Subcutaneous adipose tissue (tissue), 4 donors: ENCODE results near the gene COL11A2. TPM values are rescaled to one million over a fixed set of nuclear protein-coding genes. Genes with fewer than 3 reads are reported as not detected.

Source experiments
- CTCF ChIP-seq: fragments of 450-650 bp; IDR thresholded peaks from one replicate; pipeline ENCODE4 v1.5.1; 2016; ENCODE audit warnings: low read depth, mild to moderate bottlenecking, control low read depth, antibody characterized with exemption, moderate library complexity
- total RNA-seq, 4 donors: library from RNA; depleted of rRNA; stranded (reverse); fragments of >200 nt; gene quantifications; one replicate each; pipeline ENCODE4 v1.1.0, GENCODE V29; 2016

The COL11A2 gene
- total RNA-seq, 4 donors from 2014 or later = 0.17 to 0.75 (median 0.66) TPM; not detected in 1

DNA sequence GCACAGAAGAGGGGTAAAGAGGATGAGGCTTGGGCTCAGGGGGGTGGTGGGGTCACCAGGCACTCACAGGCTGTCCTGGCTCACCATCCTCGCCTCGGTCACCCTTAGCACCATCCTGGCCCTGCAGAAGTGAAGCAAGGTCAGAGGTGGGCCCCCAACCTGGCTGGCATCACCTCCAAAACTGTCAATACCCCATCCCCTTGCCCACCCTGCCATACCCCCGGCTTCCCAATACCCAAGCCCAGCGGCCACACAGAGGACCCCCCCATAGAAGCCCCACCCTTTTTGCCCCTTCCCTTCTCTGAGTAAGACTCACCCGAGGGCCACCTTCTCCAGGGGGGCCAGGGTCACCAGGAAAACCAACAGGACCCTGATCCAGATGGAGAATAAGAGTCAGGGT is 23.6 kb downstream of the COL11A2 start:
- no peak for TF ChIP-seq CTCF

DNA sequence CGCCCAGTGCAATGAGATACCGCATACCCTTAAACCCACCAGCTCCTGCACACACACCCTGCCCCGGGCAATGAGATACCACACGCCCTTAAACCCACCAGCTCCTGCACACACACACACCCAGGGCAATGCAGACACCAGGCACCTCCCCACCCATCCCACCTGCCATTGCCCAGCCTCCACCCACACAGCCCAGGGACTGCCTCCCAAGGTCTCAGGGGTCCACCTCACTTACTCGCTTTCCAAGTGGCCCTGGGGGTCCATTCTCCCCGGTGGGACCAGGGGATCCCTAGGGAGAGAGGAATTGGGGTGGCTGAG is 24.0 kb downstream of the COL11A2 start:
- no peak for TF ChIP-seq CTCF

DNA sequence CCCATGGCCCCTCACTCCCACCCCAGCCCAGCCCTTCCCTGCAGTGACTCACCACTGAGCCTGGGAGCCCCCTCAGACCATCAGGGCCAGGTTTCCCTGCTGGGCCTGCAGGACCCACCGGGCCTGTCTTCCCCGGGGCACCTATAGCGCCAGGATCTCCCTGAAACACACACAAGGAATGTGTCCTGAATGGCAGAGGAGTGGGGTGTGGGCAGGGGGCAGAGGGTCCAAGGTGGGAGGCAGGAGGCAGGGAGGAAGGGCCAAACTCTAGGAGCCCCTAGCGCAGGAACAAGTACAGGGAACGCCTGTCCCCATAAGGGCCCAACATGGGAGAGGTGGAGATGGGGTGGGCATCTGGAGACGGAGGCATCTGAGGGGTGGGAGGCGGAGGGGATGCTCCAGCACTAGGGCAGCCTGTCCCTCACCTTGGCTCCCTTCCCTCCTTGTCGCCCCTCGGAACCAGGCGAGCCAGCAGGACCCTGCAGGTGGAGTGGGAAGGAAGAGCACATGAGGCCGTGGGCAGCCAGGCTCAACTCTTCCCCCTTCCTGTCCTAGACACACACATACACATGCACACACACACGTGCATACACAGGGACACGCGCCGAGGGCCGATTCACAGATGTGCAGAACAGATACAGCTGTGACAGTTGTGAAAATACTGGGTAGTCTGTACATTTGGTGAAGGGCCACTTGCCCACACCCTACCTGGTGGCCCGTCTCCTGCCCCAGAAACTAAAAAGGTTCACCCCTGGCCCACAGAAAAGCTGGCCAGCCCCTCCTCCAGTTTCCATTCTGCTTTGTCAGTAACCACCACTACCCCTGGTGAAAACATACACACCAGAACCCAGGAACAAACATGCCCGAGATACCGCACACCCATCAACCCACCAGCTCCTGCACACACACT is 24.6 kb downstream of the COL11A2 start:
- TF ChIP-seq CTCF = no peak

DNA sequence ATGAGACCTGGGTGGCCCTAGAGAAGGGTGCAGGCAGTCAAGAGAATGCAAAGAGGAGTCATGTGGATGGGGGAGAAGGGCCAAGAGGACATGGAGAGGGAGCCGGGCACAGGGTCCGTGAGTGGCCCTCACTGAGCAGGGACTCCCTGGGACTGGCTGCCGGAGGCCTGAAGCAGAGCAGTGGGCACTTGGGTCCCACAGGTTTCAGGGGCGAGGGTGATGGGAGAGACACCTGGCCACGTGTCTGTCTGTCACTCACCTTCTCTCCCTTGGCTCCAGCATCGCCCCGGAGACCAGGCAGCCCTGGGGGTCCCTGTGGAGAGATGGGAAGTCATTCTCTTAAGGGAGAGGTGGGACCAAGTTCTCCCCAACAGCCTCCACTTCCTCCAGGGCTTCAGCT is 25.5 kb downstream of the COL11A2 start:
- TF ChIP-seq CTCF = no peak

GRCh38 chr6:33166363-33166762 is 25.9 kb downstream of the COL11A2 start:
- no peak for TF ChIP-seq CTCF

GRCh38 chr6:33165581-33166258 is 26.5 kb downstream of the COL11A2 start:
- TF ChIP-seq CTCF = no peak

DNA sequence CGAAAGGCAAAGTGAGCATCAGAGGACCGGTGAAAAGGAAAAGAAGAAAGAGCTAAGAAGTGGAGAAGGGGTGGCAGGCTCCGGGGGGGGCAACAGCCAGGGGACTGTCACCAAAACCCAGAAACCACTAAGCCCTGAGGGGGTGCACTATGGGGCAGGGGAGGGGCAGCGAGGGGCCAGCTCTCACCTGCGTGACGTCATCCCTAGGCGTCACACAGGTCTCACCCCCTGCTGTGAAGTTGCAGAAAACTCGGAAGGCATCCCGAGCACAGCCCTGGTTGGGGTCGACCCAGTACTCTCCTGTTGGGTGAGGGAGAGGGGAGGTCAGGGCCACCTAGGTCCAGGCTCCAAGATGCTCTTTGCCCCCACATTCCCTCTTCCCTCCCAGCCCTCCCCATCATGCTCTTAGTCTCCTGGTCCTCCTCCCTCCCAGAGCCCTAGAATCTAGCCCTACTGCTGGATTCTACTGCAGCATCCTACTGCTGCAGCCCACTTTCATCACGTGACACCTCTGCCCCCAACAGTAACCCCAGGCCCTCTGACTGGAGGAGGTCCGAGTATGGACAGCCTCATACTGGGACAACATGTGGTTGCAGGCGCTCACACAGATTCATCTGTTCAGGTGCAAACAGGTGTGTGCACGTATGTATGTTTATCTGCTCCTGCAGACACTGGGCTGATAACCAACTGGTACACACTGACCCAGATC is 27.4 kb downstream of the COL11A2 start:
- no peak for TF ChIP-seq CTCF
